Left lobe of liver (tissue), 2 donors: ENCODE measurements around the gene ZNF384. TPM values are rescaled to one million over a fixed set of nuclear protein-coding genes. Genes with fewer than 3 reads are reported as not detected.
"Not testable (repeated sequence)": the region's sequence is repeated elsewhere in the genome, so short reads cannot be mapped to it uniquely, and the experiment has no call there.

Source experiments
- ATAC-seq: fragments of 200-7000 bp; cut with Tn5 transposase; one replicate; pipeline ENCODE4 v1.9.1; 2020; ENCODE audit warnings: mild to moderate bottlenecking, moderate library complexity
- DNase-seq: peaks from one replicate; pipeline ENCODE4 v3.0.0-alpha.2; 2020; ENCODE audit warnings: low spot score
- total RNA-seq: library from RNA; stranded (reverse); gene quantifications from one replicate; pipeline ENCODE4 v1.2.1, GENCODE V29; 2021
- donor health status: DM: no; HTN: no; CAD: no; lungs with moderate emphysema.
- donor health status: DM: no; HTN: yes; CAD: no.

The ZNF384 gene
- total RNA-seq = 20.3 TPM

GRCh38 chr12:6688999-6689882 lies at the start of gene ZNF384:
Gene ZNF384, minus strand, starts transcription at chr12:6689375. Its CDS starts 9,855 bp downstream, at chr12:6679520.
- peak; percentile 98 for DNase-seq
- ATAC-seq = peak; percentile 89

DNA sequence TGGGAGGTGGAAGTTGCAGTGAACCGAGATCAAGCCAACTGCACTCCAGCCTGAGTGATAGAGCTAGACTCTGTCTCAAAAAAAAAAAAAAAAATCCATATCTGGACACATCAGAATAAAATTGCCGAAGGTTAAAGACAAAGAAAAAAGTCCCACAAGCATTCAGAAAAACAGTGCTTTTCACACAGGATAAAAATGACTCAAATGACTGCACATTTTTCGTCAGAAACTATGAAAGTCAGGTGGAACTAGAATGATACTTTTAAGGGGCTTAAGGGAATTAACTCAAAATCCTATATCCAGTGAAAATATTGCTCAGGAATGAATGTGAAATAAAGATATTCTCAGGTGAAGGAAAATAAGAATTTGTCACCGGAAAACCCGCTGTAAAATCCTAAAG lies 47.6 kb upstream of the ZNF384 start:
- ATAC-seq (no peak), DNase-seq (no peak)

DNA sequence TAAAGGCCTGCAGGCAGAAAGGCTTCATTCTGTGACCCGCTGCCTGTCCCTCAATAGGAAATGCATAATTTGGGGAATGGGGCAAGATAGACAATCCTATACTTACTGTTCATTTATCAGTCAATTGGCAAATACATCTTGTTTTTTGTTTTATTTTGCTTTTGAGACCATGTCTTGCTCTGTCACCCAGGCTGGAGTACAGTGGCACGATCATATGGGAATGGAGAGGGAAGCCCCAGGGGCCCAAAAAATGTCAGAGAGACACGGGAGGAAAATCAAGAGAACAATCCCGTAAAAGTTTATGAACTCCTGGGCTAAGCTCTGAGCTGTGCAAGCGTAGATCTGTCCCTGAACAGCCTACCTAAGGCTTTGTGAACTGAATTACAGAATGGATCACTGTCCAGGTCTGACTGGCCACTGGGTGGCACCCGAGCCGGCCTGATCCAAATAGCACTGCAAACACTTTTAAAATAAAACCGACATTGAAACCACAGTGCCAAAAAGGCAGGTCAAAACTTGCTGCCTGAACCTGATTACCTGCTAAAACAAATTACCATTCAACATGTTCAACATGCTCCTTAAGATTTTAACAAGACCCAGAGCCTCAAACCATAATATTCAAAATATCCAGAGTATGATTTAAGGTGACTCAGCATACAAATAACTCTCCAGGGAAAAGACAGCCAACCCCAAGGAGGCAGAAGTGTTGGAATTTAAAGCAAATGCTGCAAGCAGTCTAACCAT lies 46.4 kb upstream of the ZNF384 start:
- DNase-seq (peak; percentile 81), ATAC-seq (peak; percentile 99)

DNA sequence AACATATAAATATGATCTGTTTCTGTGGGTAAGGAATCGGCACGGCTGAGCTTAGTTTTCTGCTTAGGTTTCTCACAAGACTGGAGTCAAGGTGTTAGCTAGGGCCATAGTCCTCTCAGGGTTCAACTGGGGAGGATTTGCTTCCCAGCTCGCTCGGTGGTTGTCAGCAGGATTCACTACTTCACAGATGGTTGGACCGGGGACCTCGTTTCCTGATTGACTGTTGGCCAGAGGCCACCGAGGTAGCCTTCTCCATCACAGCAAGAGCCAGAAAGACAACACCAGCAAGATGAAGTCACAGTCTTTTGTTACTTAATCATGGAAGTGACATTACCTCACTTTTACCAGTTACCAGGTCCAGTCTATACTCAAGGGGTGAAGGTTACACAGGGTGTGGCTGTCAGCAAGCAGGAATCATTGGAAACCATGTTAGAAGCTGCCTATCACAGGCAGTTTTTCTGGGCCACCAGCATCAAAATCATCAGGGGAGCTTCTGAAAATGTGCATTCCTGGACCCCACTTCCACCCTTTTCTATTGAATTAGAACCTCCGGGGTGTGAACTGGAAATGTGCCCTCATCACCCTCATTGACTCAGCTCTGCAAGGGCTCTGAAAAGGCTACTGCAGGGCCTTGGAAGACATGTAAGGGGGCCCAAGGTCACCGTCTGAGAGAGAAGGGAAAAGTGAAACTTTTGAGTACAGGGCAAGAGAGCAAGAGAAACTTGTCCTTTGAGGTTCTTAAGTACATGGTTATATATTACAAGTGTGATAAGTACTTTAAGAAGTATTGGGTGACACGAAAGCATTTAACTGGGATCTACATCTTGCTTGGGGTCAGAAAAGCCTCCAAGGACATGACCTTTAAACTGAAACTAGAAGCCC lies 45.6 kb upstream of the ZNF384 start:
- DNase-seq (no peak), ATAC-seq (no peak)

GRCh38 chr12:6730169-6730568 lies 41.0 kb upstream of the ZNF384 start:
- ATAC-seq = no peak

DNA sequence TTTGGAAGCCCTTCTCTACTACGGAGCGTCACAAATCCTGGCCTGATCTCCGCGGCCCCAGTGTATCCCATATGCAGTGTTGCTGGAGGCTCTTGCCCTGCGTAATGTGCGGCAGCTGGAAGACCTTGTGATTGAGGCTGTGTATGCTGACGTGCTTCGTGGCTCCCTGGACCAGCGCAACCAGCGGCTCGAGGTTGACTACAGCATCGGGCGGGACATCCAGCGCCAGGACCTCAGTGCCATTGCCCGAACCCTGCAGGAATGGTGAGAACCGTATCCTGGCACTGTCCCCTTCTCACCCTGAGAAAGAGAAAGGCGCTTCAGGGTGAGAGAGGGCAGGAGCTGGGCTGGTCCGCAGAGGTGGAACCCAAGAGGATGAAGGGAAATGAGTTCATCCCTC lies 40.0 kb upstream of the ZNF384 start:
- DNase-seq (no peak), ATAC-seq (no peak)

More at GRCh38 chr12:6730169-6730568, 41.0 kb upstream of the ZNF384 start:
- no peak for DNase-seq

DNA sequence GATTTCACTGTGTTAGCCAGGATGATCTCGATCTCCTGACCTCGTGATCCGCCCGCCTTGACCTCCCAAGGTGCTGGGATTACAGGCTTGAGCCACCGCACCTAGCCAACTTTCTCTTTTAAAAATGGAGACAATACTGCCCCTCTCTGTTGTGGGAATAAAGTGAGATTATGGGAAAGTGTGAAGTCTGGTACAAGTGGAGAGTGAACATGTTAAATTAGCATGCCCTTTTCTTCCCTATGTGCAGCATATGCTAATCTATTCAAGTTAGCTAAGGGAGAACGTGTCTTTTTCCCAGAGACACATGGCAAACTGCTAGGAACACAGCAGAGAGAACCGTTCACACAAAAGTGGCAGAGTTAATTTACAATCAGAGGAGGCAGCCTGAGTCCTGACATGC lies 36.2 kb upstream of the ZNF384 start:
- no peak for DNase-seq
- ATAC-seq = no peak

- DNase-seq (no peak), ATAC-seq (peak; percentile 5)
Measured at GRCh38 chr12:6724409-6724797, 35.2 kb upstream of the ZNF384 start.

GRCh38 chr12:6723607-6724408 lies 34.6 kb upstream of the ZNF384 start, which contains the start of gene COPS7A:
Gene COPS7A, plus strand, starts transcription at chr12:6724046. Its CDS starts 611 bp downstream, at chr12:6724657.
- peak; percentile 98 for ATAC-seq
- peak; percentile 99 for DNase-seq

GRCh38 chr12:6722863-6723262 lies 33.7 kb upstream of the ZNF384 start:
- DNase-seq = no peak
- ATAC-seq = no peak

- ATAC-seq = no peak
- no peak for DNase-seq
Measured at GRCh38 chr12:6716874-6717437, 27.8 kb upstream of the ZNF384 start.

GRCh38 chr12:6716031-6716873 lies 27.1 kb upstream of the ZNF384 start:
- not testable (repeated sequence) for DNase-seq, ATAC-seq

DNA sequence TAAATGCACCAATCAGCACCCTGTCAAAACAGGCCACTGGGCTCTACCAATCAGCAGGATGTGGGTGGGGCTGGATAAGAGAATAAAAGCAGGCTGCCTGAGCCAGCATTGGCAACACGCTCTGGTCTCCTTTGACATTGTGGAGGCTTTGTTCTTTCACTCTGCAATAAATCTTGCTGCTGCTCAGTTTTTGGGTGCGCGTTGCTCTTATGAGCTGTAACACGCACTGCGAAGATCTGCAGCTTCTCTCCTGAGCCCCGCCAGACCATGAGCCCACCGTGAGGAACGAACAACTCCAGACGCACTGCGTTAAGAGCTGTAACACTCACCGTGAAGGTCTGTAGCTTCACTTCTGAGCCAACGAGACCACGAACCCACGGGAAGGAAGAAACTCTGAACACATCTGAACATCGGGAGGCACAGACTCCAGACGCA lies 19.8 kb upstream of the ZNF384 start:
- no peak for DNase-seq

DNA sequence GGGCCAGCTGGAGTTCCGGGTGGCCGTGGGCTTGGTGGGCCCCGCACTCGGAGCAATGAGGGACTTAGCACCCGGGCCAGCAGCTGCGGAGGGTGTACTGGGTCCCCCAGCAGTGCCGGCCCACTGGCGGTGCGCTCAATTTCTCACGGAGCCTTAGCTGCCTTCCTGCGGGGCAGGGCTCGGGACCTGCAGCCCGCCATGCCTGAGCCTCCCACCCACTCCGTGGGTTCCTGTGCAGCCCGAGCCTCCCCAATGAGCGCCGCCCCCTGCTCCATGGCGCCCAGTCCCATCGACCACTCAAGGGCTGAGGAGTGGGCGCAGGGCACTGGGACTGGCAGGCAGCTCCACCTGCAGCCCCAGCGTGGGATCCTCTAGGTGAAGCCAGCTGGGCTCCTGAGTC lies 19.2 kb upstream of the ZNF384 start:
- DNase-seq, ATAC-seq: not testable (repeated sequence)

More for the DNA sequence above, 19.8 kb upstream of the ZNF384 start:
- ATAC-seq = no peak

GRCh38 chr12:6703631-6704030 lies 14.5 kb upstream of the ZNF384 start:
- ATAC-seq = no peak
- no peak for DNase-seq

DNA sequence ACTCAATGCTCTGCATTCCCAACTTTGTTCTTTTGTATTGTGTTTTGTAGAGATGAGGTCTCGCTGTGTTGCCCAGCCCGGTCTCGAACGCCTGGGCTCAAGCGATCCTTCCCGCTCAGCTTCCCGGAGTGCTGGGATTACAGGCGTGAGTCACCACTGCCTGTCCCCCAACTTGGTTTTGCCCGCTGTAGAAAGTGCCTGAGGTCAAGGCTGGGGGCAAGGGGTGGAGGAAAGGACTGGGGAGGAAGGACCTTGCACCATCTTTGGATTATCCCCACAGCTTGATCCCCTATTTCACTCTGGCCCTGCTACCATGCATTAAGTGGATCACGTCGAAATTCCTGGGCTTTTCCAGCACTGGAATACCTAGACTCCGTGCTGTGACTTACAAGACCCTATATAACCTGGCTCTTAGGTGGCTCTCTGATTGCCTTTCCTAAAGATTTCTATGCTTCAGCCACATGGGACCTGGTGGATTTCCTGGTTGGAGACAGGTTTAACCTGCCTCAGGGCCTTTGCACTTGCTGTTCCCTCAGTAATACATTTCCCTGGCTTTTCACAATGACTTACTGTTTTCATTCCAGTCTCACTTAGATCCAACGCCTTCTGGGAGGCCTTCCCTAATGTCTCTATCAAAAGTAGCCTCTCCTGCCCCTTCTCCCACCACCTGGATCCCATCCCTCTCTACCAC lies 12.0 kb upstream of the ZNF384 start:
- ATAC-seq (no peak), DNase-seq (no peak)

GRCh38 chr12:6700646-6701051 lies 11.5 kb upstream of the ZNF384 start, which contains the start of gene PIANP:
Gene PIANP, minus strand, starts transcription at chr12:6700815. Its CDS starts 2,754 bp downstream, at chr12:6698061.
- DNase-seq = no peak
- ATAC-seq = peak; percentile 60
